ENCODE measurements around the gene DNMT3A.
A peak's percentile ranks its signal among the peaks of the same experiment; 100 is the strongest.
"Not testable (repeated sequence)": the region's sequence is repeated elsewhere in the genome, so short reads cannot be mapped to it uniquely, and the experiment has no call there.

Gene DNMT3A

GRCh38 chr2:25233916-25234605 is 107.7 kb downstream of the DNMT3A start:
- no peak for DNase-seq (ENCODE audit: low spot score)

GRCh38 chr2:25232248-25232825 is 109.4 kb downstream of the DNMT3A start:
- no peak for DNase-seq (ENCODE audit: low spot score)

- no peak for DNase-seq (ENCODE audit: low spot score)
Observed at GRCh38 chr2:25230948-25231311, 110.8 kb downstream of the DNMT3A start.

- no peak for DNase-seq (ENCODE audit: low spot score)
Observed at GRCh38 chr2:25230198-25230947, 111.4 kb downstream of the DNMT3A start.

- DNase-seq (ENCODE audit: low spot score) = no peak
Observed at GRCh38 chr2:25229279-25230197, 112.2 kb downstream of the DNMT3A start.

GRCh38 chr2:25228848-25229278 is 112.9 kb downstream of the DNMT3A start:
- peak; percentile 87 for DNase-seq (ENCODE audit: low spot score)

- DNase-seq (ENCODE audit: low spot score) = no peak
Observed at GRCh38 chr2:25227576-25227975, 114.1 kb downstream of the DNMT3A start.

- DNase-seq (ENCODE audit: low spot score) = no peak
Observed at GRCh38 chr2:25226827-25227226, 114.9 kb downstream of the DNMT3A start.

- DNase-seq (ENCODE audit: low spot score) = no peak
Observed at GRCh38 chr2:25222477-25223121, 119.1 kb downstream of the DNMT3A start.

GRCh38 chr2:25221579-25221978 is 120.1 kb downstream of the DNMT3A start:
- DNase-seq (ENCODE audit: low spot score) = no peak

GRCh38 chr2:25220313-25220712 is 121.4 kb downstream of the DNMT3A start:
- no peak for DNase-seq (ENCODE audit: low spot score)

GRCh38 chr2:25219621-25220020 is 122.1 kb downstream of the DNMT3A start:
- DNase-seq (ENCODE audit: low spot score) = no peak

GRCh38 chr2:25218100-25218499 is 123.6 kb downstream of the DNMT3A start:
- DNase-seq (ENCODE audit: low spot score) = no peak

GRCh38 chr2:25215948-25216679 is 125.6 kb downstream of the DNMT3A start:
- no peak for DNase-seq (ENCODE audit: low spot score)

- no peak for DNase-seq (ENCODE audit: low spot score)
Observed at GRCh38 chr2:25215232-25215631, 126.5 kb downstream of the DNMT3A start.

GRCh38 chr2:25213229-25213628 is 128.5 kb downstream of the DNMT3A start:
- DNase-seq (ENCODE audit: low spot score) = no peak

- DNase-seq (ENCODE audit: low spot score) = not testable (repeated sequence)
Observed at GRCh38 chr2:25210923-25211322, 130.8 kb downstream of the DNMT3A start.

- peak; percentile 7 for DNase-seq (ENCODE audit: low spot score)
Observed at GRCh38 chr2:25207078-25207545, 134.6 kb downstream of the DNMT3A start.

- DNase-seq (ENCODE audit: low spot score) = peak; percentile 22
Observed at GRCh38 chr2:25204190-25204838, 137.4 kb downstream of the DNMT3A start.

- no peak for DNase-seq (ENCODE audit: low spot score)
Observed at GRCh38 chr2:25202275-25202674, 139.4 kb downstream of the DNMT3A start.
